ENCODE measurements around the gene LRRC73.
"Not testable (repeated sequence)": the region's sequence is repeated elsewhere in the genome, so short reads cannot be mapped to it uniquely, and the experiment has no call there.

LRRC73 gene

GRCh38 chr6:43509984-43510826 lies at the start of gene LRRC73:
Gene LRRC73, minus strand, starts transcription at chr6:43510346. Its CDS starts 561 bp downstream, at chr6:43509785.
- DNase-seq: peak; percentile 86

GRCh38 chr6:43559328-43559727 lies 49.2 kb upstream of the LRRC73 start:
- no peak for DNase-seq

GRCh38 chr6:43557620-43558019 lies 47.5 kb upstream of the LRRC73 start:
- DNase-seq: not testable (repeated sequence)

DNA sequence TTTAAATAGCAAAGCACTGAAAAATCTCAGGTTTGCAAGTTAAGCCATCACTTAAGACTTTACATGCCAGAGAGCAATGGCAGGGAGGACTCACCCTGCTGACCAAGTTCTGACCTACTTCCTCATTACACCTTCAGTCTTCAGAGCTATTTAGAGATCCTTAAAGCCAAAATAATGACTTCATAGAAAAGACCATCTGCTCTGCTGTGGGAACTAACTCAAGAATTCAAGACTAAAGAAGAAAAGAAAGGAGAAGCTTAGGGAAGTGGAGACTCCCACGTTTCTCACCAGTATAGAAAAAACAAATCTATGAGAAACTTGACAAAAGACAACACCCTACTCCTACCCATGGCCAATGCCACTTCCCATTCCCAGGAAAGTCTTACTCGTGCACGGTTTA lies 37.1 kb upstream of the LRRC73 start:
- DNase-seq: no peak

DNA sequence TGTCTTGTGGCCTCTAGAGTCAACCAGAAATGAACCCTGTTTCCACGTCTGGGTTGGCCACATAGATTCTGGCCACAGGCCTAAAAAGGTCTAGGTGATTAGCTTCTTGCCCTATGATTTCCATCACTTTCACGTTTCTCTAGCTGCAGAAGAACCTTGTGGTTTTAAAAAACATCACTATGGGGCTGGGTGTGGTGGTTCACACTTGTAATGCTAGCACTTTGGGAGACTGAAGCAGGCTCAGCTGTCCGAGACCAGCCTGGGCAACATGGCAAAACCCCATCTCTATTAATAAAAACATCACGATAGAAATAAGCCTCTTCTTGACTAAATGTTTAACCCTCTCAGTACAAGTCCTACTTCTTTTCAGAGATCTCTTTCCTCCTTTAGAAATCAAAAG lies 34.3 kb upstream of the LRRC73 start:
- no peak for DNase-seq

DNA sequence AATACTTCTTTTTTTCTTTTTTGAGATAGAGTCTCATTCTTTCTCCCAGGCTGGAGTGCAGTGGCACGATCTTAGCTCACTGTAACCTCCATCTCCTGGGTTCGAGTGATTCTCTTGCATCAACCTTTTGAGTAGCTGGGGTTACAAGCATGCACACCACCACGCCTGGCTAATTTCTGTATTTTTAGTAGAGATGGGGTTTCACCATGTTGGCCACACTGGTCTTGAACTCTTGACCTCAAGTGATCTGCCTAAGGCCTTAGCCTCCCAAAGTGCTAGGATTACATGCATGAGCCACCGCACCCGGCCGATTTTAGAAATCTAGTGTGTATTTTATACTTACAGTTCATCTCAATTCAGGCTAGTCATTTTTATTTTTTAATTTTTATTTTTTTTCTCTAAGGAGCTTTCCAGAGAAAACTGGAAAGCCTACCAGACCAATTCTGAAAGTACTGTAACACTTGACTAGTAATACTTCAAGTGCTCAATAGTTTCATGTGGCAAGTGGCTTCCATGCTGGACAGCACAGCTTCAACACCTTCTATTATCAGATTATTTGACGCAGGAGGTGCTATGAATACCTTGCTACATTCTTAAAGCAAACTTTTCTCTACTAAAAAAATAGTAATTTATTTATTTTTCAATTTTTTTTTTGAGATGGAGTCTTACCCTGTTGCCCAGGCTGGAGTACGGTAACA lies 31.8 kb upstream of the LRRC73 start:
- no peak for DNase-seq

DNA sequence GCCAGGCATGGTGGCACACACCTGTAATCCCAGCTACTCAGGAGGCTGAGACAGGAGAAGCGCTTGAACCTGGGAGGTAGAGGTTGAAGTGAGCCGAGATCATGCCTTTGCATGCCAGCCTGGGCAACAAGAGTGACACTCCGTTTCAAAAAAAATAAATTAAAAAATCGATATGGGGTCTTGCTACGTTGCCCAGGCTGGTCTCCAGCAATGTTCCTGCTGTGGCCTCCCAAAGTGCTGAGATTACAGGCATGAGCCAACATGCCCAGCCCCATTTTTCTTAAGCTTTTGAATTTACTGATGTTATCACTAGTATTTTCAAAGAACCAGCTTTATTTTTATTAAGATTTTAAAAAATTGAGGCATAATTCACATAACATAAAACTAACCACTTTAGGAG lies 30.4 kb upstream of the LRRC73 start:
- no peak for DNase-seq

DNA sequence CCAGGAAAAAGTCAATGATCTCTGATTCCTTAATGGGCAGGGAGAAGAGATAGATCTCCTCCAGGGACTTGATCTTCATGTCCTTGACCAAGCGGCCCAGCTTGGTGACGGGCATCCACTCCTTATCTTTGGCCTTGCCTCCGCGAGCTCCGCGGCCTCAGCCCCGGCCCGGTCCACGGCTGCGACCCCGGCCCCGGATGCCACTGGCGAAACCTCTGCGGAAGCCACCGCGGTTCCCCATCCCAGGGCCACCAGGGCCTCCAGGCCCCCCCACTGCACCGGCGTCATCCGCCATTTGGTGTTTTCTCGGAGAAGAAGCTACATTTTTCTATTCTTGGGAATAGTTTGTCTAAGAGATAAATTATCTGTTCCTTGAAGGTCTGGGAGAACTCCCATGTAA lies 29.3 kb upstream of the LRRC73 start:
- DNase-seq: not testable (repeated sequence)

- DNase-seq: not testable (repeated sequence)
Observed at GRCh38 chr6:43538986-43539385, 28.8 kb upstream of the LRRC73 start.

- DNase-seq: no peak
Observed at GRCh38 chr6:43532201-43532600, 22.1 kb upstream of the LRRC73 start.

DNA sequence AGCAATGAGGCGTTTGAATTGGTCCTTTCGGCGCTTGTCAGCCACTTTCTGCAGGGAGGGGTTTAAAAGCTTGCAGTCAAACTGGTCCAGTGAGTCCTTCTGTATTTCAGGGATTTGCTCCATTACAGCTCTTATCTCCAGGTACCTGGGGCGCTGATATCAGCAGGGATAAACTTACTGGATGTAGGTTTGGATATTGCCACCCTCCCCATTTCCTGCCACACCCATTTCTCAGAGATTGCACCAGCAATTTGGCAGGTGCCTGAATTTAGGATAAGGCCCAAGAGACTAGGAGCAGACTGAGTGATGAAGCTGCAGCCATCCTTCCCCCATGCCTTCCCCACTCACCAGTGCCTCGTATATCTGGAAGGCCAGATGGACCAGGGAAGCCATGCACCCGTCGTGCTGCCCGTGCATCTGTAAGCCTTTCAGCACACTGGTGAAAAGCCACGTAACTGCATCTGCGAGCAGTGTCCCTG lies 14.4 kb upstream of the LRRC73 start:
- no peak for DNase-seq

DNA sequence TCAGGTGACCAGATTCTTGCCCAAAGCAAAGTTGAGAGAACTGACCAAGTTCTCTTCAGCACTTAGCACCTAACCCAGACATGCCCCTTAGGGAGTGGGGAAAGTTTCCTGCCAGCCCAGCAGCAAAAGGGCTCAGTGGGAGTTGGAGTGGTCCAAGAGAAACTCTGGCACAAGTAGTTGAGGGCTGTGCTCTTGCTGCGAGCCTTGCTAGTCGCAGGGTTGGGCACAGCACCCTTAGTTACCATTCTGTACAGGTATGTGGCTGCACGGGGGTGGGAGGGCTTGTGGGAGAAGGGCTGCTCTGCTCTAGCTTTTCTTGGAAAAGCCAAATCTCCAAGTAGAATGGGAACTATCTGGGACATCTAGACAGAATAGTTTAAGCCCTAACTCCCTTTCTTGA lies 13.1 kb upstream of the LRRC73 start:
- no peak for DNase-seq

DNA sequence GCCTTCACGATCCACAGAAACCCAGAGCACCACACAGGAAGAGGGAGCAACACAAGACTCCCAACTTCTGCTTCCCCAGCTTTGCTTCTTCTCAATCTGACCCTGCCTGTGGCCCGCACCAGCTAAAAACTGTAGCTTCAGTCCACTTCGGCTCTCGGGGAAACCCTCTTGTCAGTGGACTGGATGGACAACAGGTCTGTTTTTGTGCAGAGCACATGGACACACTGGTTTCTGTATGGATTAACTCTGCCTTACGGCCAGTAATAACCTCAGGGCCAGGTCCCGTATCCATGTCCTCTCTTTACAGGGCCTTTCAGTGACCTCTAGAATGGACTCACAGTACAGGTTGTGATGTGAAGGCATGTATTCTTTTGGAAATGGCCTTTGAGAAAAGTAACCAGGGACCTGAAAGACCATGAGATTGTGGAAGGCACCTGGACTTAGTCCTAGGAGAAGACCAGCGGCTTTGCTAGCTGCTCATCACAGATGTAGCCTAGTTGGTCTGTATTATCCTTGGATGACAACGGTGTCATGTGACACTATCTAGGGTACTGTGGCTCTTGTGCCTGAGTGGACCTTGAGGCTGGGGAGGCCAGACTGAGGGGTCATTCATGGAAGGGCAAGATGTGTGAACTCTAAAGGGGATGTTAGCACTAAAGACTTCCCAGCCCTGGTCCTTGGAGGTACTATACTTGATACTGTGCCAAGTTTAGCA lies 12.6 kb upstream of the LRRC73 start:
- no peak for DNase-seq

DNA sequence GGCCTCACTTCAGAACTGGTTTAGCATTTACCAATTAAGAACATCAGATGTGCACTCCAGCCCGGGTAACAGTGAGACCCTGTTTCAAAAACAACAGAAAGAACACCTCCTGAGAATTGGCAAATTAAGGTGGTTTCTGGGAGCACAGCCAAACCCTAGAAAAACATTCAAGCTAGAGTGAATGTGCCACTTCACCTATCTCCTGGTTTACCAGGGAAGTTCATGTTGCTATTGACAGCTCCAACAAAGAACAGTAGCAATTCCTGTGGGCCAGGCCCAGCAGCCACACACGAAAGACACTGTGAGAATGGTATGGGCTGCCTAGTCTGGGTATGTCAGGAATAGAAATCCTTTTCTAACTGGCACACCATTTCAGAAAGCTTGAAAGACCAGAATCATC lies 11.7 kb upstream of the LRRC73 start:
- DNase-seq: no peak

DNA sequence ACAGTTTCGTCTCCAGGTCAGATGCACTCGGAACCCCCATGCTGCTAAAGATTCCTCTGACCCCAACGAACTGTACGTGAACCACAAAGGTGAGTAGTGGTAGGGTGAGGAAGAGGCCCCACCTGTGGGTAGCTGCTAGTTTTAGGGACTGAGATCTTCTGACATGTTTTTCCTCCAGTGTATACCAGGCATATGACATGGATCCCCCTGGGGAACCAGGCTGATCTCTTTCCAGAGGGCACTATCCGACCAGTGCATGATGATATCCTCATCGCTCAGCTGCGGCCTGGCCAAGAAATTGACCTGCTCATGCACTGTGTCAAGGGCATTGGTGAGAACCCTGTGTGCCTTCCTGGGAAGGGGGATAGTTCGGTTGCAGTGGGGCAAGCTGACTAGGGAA lies 10.0 kb upstream of the LRRC73 start:
- DNase-seq: no peak

DNA sequence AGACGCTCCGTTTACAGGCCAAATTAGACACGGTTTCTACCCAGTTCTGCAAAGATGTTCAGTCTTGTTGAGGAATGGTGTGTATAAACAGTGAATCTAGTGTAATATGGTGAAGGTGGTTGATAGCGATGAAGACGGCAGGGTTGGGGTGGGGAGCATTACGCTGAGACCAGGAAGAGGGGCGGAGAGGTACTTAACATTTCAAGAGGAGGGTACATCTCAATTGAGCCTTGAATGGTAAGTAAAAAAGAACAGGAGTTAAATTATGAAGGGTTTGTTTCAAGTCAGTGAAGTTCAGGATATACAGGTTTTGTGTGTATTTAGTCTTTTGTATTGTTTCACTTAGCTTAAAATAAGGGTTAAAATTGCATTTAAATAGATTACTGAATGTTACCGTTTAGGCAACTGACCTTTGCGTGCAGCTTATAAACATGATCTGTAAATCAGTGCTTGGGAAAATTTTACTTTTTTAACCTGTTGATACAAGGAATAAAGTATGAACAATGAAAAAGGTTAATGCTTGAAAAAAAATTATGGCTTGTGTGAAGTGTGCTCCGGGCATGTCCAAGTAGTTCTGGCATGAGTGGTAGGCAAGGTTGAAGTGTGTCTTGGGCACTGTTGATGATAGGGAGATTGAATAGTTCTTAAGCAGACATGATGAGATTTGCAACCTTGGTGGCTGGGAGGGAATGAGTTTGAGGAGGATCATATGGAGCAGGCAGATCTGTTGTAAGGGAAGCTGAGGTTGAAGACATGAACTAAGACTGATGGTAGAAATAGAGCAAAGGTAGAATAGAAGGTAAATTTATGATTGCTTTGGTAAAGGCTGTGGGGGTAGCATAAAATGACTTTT lies 7.6 kb upstream of the LRRC73 start:
- peak; percentile 59 for DNase-seq

- DNase-seq: peak; percentile 100
Observed at GRCh38 chr6:43516697-43517504, 6.8 kb upstream of the LRRC73 start, which contains the start of the genes POLR1C and YIPF3. Gene POLR1C, plus strand, starts transcription at chr6:43517089. Its CDS starts 21 bp downstream, at chr6:43517110. Gene YIPF3, minus strand, starts transcription at chr6:43516926. Its CDS starts 119 bp downstream, at chr6:43516807.

DNA sequence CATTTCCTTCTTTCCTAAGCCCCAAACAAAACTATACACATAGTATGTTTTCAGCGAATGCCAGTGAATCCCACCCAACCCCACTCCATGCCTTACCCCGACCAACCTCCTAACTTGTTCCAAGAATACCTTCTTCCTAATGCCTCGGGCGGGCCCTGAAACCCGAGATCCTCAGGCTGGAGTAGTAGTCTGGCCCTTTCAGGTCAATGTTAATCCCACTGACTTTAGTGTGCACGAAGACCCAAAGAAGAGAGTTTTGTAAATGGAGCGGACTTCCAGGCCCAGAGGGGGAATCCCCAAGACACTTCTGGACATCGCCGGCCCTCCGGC lies 6.2 kb upstream of the LRRC73 start:
- no peak for DNase-seq

GRCh38 chr6:43515808-43516207 lies 5.7 kb upstream of the LRRC73 start:
- DNase-seq: no peak

GRCh38 chr6:43511824-43512415 lies 1.8 kb upstream of the LRRC73 start:
- DNase-seq: no peak

DNA sequence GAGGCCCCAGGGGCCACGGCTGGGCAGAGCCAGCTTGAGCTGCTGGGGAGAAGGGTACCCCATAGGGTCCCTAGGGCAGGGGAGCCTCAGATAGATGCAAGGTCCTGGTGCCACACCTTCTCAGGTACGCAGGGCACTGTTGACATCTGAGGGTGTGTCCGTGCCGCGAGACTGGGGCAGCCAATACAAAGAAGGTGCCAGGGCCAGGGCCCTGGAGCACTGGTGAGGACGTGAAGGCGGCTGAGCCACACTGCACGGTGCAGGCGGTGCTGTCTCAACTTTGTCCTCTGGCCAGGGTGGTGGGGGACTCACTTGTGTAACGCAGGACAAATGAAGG lies 649 bp upstream of the LRRC73 start:
- no peak for DNase-seq
